T1000 (cell line): ENCODE measurements around the gene ANKRD66.
A peak's percentile ranks its signal among the peaks of the same experiment; 100 is the strongest.
"Not testable (repeated sequence)": the region's sequence is repeated elsewhere in the genome, so short reads cannot be mapped to it uniquely, and the experiment has no call there.

Experiments
- DNase-seq: peaks from one replicate; lab custom pipeline; 2025; ENCODE audit warnings: mixed read lengths; lab: John Stamatoyannopoulos, UW

ANKRD66 gene

DNA sequence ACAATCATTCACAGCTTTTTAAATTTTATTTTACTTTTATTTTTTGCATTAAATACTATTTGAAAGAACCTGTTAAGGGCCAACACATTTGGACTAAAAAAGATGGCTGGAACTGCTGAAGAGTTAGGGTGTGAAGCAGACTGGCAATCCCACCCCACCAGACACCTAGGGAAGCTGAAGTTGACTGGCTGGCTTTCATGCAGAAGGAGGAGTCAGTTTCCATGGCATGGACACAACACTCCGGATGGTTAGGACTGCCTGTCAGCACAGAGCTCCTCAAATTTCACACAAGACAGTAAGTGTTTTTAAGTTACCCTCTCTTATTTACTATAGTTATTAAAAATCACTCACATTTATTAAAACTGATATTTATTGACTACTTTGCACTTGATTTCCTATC, at the start of gene ANKRD66:
ANKRD66 (plus strand) TSS at position 238 of the 400 bp plus-strand sequence. CDS start 5,016 bp downstream, outside the sequence.
- no peak for DNase-seq

DNA sequence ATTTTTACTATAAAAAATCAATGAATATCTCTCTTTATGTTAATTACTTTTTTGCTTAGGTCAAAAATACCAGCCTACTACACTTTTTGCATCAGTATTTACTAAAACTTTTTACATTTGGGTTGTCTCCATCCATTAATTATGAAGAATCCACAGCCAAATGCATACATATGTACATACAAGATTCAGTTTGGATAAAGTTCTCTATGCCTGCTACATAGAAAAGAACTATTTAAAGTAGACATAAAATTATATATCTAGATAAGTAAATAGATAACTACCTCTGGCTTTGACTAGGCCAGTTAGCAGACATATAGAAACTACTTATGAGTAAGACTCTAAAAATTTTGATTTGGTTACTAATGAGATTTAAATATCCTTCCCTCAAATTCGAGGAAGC, 46.8 kb upstream of the ANKRD66 start:
- DNase-seq = no peak

DNA sequence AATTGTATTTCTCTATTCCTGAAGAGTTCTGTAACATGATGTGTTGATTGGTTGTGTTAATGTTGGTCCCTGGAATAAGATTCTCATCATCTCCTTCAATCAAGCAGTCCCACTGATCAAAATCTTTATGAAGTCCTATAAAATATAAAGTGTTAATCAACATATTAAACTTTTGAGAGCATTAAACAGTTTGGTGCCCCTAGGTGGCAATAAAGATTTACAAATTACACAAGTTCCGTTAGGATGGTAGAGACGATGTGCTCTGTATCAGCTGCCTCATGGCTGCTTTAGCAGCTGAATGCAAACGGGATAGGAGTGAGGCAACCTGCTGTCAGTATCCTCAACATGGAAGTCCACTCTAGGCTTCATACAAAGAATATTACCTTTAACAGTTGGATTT, 42.2 kb upstream of the ANKRD66 start:
- DNase-seq = no peak

DNA sequence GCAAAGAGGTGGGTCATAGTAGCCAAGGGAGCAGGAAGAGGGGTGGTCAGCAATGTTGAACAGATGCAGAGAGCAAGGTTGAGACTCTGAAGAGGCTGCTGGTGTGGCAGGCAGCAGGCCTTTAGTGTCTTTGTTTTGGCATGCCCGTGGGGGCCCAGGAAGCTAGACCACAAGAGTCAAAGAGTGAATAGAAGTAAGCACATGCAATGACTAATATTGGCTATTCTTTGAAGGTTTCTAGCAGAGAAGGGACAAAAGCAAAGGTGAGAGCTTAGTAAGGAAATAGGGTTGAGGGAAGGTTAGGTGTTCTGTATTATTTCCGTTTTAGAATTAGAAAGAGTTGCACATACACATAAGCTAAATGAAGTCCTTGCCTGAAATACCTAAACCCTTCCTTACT, 40.3 kb upstream of the ANKRD66 start:
- no peak for DNase-seq

DNA sequence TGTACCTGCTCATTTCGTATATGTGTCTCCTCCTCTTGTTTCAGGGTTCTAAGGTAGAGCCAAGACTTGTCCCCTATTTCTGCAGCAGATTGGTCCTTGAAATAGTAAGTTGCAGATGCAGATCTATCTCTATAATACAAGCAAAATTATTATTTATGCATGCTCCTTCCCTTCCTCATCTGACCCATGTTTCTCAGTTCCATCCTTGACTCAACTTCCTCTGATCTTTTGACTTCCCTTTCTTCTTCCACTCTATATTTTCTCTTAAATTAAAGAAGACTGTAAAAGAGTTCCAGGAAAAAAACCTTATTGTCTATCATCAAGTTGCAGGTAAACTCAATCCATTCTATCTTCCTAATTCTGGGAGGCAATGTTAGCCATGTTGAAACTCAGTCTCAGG, 35.2 kb upstream of the ANKRD66 start:
- DNase-seq = no peak

DNA sequence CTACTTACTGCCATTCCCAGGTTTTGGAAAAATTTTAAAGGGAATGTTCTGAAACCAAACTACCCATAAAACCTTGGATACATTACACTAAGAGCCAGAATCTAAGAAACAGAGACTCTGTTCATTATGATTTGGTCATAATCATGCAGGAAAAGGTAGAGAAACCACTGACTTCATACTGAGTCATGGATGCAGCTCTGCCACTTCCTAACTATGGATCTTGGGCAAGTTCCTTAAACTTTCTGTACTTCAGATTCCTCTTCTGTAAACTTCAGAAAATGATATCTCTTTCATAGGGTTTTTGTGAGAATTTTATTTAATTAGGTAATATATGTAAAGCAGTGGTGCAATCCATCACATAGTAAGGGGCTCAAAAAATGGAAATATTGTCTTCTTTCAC, 31.6 kb upstream of the ANKRD66 start:
- no peak for DNase-seq

DNA sequence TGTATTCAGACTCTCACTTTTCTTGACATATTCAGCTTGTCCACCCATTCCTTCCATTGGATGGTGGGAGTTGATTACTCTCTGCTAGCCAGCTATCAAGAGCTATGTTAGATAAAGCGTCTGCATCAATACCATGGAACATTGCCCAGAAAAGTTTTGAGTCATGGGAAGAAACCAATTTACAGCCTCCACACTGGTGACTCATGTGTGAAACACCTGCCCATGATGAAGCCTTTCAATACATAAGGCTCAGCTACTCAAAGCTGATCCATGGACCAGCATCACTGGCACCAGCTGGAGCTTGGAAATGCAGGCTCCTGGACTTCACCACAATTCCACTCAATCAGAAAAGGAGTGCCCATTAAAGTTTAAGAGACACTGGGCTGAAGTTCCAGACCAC, 27.6 kb upstream of the ANKRD66 start:
- peak; percentile 33 for DNase-seq

DNA sequence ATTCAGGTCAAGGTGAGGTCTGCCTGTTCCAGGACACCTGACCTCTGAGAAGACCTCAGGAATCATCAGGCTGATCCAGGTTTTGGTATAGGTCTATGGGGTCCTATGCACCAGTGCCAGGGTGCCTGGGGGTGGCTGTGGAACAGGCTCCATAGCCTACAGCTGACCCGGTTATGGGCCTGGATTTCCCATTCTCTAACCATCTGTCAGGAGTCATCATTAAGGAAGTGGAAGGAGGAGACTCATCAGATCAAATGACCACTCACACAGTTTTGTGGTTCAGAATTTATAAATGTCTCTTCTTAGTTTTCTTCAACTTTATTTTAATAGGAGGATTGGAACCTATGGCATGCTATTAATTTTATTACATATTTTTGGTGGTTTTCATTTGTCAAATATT, 26.3 kb upstream of the ANKRD66 start:
- no peak for DNase-seq

DNA sequence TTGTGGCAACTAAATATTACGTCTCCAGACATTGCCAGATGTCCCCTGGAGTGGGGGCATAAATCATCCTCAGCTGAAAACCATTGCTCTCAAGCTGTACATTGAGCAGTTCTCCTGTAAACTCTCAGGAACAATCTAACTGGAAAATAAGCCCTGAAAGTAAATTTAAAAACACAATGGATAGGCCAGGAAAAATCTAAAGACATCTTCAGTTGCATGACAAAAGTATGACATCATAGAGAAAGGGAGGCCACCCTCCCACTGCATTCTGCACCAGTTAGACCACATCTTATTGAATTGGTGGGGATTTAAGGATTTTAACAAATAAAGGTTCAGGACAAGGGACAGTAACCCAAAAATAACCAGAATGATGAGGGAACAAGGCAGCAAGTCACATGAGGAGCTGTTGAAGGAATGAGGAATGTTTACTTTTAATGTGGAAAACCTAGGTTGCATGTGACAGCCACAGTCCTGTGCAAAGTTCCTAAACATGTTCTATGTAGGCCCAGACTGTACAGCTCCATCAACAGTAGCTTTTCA, 16.9 kb upstream of the ANKRD66 start:
- no peak for DNase-seq

DNA sequence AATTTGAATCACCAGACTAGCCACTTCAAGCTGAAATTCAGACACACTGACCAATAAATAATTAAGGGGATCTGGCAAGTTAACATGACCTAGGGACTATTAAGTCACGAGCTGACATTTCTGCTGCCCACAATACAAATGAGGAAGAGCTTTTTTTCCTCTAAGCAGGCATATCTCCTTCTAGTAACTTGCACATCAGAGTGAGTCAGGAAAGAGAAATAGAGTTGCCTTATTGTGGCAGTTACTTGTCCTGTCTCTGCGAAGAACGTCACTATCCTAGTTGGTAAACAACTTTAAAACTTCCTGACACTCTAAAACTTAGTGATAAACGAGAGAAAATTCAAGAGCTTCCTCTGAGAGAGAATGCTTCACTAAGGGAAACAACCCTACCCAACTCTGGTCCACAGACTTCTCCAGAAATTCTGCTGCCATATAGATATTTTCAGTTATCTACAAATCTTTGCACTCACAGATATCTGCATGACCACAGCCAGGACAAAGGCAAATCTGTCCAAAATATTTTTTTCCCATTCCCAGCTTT, 15.7 kb upstream of the ANKRD66 start:
- DNase-seq = no peak

DNA sequence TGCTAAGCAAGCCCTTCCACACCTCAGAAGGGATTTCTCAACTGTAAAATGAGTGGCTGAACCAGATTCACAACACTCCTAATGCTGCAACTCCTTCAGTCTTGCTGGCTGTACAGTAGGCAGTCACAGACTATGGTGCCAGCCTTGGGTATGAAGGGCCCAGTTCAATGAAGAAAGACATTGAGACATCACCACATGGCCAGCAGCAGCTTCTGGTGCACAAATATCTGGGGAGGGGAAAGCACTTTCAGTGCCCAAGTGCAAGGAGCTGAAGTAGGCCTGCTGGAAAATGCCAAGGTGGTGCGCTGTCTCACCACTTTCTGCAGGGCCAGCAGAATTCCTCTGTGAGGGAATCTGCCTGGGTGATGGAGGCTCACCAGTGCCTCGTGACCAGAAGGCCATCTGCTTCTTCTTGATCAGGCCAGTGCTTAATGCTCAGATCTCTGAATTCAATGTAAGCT, 13.4 kb upstream of the ANKRD66 start:
- DNase-seq = no peak

DNA sequence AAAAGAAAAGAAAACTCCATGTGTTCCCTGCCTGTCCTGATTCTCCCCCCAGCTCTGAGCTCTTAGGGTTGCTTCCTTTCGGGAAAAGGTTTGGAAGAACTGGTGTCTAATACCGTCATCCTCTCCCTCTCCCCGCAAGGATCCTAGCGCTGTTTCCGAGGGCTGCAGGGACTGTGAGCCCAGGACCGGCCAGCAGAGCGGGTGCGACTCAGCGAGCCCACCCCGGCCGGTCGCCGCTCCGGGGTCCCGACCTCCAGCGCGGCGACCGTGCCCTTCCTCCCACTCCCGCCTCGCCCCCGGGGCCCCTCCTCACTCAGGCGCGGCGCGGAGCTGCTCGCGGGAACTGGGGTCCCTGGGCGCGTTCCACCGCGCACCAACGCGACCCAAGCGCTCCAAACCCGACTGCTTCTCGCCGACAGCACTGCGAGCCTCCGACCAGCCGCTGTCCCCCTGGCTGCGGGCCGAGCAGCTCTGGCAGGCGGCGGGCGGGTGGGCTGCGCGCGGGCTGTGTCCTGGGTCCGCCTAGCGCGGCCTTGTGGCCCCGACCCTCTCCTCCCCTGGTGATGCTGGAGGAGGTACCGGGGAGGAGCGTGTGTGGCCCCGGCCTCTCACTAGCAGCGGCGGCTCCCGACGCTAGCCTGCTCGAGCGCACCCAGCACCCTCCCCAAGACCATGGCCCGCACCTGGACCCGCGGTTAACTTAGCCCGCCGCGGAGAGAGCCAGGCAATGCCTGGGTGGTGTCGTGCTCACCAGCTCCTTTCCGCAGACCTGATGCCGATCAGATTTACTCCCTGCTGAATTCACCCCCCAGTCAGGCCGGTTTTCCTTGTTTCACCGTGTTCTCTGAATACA, 11.6 kb upstream of the ANKRD66 start, which contains the start of gene PLA2G7:
PLA2G7 (minus strand) TSS at position 509 of the 853 bp plus-strand sequence. CDS start 12,484 bp downstream, outside the sequence.
- no peak for DNase-seq

DNA sequence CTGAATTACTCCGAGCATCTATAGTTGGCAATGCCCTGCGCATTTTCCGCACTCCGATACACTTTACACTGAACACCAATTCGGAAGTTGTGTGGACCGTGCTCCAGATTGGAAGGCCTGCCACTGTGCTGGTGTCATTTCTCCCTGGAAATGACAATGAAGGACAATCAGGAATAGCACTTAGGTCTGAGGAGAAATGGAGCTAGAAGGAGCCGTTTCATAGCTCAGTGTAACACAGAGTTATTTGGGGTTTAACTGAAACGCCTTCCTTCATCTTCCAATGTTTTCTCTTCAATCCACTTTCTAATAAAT, 11.1 kb upstream of the ANKRD66 start:
- DNase-seq = no peak

DNA sequence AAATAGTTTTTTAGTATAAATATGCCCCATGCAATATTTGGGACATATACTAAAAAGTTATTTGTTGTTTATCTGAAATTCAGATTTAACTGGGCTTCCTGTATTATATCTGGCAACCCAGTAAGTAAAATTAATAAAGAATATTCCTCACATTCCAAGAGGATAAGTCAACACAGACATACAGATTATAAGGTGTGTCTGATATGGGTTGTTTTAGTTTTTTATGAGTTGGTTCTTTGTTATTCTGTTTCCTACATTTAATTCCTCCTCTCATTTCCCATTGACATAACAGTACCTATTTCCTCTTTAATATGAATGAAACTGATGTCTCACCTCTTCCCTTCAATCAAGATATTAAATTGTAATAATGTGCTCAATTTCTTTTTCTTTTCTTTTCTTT, 9.8 kb upstream of the ANKRD66 start:
- DNase-seq = no peak

DNA sequence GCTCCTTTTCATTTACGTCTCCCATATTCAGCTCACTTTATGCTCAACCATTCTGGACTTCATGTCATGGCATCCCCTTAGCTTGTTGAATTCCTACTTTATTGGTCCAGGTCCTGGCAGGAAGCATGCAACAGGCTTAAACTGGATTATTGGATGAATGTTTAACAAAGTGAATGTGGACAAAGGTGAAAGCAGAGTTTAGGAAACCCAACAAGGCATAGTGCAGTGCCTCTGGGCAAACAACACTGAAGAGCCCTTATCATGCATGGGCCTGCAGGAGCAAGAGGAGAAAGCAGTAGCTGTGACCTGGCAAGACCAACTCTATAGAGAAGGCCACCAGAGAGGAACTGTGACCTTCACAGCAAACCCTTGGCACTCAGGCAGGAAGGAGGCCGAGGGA, 5.3 kb upstream of the ANKRD66 start:
- DNase-seq = no peak

DNA sequence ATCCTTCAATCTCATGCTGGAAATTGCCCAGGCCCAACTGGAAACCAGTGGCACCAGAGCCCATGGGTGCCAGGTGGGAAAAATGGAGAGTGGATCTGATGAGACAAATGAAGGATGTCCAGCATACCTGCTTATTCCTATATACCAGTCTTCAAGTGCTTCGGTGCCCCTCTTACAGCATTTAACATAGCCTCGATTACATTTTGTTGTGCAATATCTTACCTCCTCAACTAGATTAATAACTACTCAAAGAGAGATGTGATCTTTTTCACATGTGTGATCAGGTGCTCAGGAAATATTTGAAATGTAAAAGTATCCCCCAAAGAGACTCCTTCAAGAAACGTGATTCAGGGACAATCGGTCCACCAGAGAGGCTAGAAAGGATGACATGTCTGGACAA, 4.8 kb upstream of the ANKRD66 start:
- DNase-seq = no peak

DNA sequence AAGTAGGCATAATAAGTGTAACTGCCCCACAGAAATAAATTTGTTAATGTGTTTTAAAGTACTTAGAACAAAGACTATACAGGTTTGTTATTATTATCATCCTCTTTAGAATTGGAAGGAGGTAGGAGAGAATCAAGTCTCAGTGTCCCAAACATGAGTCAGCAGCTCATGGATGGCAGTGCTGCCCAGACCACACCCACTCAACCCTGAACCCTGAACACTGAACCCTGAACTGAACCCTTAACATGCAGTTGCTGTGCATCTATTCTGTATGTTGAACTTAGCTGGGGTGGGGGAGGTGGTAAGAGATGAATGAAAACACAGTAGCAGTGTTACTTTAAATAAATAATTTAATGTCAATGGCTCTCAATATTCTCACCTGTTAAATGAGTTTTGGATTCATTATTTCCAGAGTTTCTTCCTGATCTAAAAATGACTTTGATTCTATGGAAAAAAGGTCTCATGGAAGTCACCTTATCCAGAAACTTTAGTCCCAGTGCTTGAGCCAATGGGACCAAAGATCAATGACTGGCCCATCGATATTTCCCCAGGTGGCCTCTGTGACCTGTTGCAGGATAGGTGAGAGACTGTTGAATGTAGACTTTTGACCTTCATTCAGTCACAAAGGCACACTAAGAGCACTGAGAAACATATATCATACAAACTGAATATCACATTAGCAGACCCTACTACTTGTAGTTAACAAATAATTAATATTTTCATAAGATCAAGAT, 3.1 kb upstream of the ANKRD66 start:
- DNase-seq = no peak

DNA sequence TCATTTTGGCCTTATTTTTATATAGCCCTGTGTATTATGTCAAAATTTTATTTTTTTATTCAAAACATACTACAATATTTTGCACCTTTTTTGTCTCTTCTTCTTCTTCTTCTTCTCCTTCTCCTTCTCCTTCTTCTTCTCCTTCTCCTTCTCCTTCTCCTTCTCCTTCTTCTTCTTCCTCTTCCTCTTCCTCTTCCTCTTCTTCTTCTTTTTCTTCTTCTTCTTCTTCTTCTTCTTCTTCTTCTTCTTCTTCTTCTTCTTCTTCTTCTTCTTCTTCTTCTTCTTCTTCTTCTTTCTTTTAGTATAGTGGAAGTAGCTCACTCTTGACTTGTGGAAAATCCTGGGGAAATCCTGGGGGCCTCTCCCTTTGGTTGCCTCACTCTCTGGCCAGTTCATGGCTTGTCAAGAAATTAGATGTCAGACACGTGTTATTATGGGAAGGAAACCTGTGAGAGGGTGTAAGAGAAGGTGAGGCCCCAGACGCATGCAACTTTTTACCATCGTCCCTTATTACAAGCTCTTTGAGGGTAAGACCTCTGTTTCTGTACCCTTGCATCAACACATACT, 2.5 kb upstream of the ANKRD66 start:
- not testable (repeated sequence) for DNase-seq

DNA sequence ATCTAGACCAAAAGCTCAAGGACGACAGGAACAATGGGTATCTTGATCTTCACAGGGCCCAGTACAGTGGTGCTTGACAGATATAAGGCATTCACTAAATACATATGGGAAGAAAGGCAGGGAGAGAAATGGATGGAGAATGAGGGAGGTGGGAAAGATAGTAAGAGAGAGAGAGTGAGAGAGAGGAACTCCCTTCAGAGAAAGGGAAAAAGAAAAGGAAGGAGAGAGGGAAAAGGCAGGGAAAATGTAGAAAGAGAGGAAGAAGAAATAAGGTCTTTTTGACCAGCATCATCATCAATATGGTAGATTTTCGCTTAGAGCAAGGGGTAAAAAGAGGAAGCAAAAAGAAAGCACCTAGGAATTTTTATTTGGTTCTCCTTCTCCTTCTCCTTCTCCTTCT, 760 bp upstream of the ANKRD66 start:
- DNase-seq = no peak

DNA sequence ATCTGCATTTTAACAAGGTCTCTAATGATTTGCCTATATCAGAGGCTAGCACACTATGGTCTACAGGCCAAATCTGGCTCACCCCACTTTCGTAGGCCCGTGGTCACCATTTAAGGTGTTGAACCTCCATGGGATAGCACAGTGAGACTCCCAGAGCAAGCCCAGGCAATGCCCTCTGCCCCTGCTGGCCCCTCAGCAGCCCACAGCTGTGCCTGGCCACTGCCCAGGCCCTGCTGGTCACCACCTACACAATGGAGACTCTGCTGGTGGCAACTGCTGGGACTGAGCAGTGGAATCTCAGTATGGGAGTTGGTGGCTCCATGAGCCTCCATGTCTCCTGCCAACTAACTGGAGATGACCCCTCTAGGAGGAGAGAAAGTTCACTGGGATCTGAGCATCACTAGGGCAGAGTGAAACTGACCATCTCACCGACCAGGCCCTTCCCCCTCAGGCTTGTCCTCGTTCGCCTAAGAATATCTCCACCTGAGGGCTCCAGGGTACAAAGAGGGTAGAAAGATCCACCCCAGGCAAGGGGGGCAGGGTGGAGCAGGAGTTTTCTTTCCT, 2.3 kb downstream of the ANKRD66 start:
- no peak for DNase-seq

DNA sequence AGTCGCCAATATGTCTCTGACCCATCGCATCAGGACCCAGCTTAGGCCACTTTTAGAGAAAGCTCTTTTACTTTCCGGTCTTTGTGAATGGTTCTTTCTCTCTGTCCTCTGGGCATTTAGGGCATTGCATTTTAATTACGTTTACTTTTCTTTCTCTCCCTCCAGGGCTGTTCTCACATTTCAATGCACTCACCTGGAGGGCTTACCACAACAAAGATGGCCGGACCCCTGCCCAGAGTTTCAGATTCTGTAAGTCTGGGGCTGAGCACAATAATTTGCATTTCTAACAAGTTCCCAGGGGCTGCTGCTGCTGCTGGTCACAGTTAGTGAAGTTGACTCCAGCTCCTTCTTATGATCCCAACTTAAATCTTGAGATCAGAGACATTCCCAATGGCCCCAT, 3.0 kb downstream of the ANKRD66 start:
- no peak for DNase-seq

DNA sequence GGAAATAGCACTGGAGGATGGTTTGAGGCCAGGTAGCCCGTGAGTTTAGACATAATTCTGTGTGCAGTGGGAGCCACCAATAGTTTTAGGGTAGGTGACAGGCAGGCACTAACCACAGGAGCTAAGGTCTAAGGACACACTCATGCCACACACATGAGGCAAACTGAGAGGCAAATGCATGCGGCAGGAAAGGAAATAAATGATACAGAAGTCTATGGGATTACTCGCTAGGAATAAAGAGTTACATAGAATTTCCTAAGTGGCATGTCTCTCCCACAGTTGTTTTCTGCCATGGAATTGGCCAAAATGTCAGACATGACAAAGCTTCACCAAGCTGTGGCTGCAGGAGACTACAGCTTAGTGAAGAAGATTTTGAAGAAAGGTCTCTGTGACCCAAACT, 4.9 kb downstream of the ANKRD66 start:
- DNase-seq = no peak
